MM.1S (cell line): ENCODE measurements around the gene KLHL21.
A peak's percentile ranks its signal among the peaks of the same experiment; 100 is the strongest.
"Not testable (repeated sequence)": the region's sequence is repeated elsewhere in the genome, so short reads cannot be mapped to it uniquely, and the experiment has no call there.

Source experiments
- DNase-seq: peaks from one replicate; pipeline ENCODE4 v3.0.0-alpha.2; 2015
- H2AFZ ChIP-seq: fragments of 300-600 bp; sonication (generic); 2 replicates; pipeline ENCODE4 v1.6.0; 2016; ENCODE audit warnings: antibody characterized with exemption, low read length
- H3F3A ChIP-seq: fragments of 300-600 bp; sonication (generic); 2 replicates; pipeline ENCODE4 v1.6.1; 2016; ENCODE audit warnings: mild to moderate bottlenecking, antibody characterized with exemption, low read length, moderate library complexity, mixed read lengths; ENCODE audit not compliant: insufficient read depth
- H3K27ac ChIP-seq: fragments of 300-600 bp; sonication (generic); 2 replicates; pipeline ENCODE4 v1.5.1; 2016; ENCODE audit warnings: mild to moderate bottlenecking, low read length
- H3K27me3 ChIP-seq: fragments of 300-600 bp; sonication (generic); replicated peaks from 2 replicates; pipeline ENCODE4 v1.6.0; 2016; ENCODE audit warnings: low read length; ENCODE audit not compliant: insufficient read depth
- H3K36me3 ChIP-seq: fragments of 300-600 bp; sonication (generic); replicated peaks from 2 replicates; pipeline ENCODE4 v1.6.1; 2016; ENCODE audit warnings: mild to moderate bottlenecking, low read length, mixed read lengths; ENCODE audit not compliant: insufficient read depth
- H3K4me1 ChIP-seq: fragments of 300-600 bp; sonication (generic); 2 replicates; pipeline ENCODE4 v1.6.1; 2016; ENCODE audit warnings: low read length, mixed read lengths
- H3K4me2 ChIP-seq: fragments of 300-600 bp; sonication (generic); 2 replicates; pipeline ENCODE4 v1.6.0; 2016; ENCODE audit warnings: low read depth, low read length
- H3K4me3 ChIP-seq: fragments of 300-600 bp; sonication (generic); 2 replicates; pipeline ENCODE4 v1.5.1; 2016; ENCODE audit warnings: low read length, mixed read lengths
- H3K79me2 ChIP-seq: fragments of 300-600 bp; sonication (generic); 2 replicates; pipeline ENCODE4 v1.6.1; 2016; ENCODE audit warnings: mixed run types, low read length, mixed read lengths
- H3K9ac ChIP-seq: fragments of 300-600 bp; sonication (generic); 2 replicates; pipeline ENCODE4 v1.6.1; 2016; ENCODE audit warnings: low read length, mixed read lengths
- H3K9me2 ChIP-seq: fragments of 300-600 bp; sonication (generic); replicated peaks from 2 replicates; pipeline ENCODE4 v1.6.1; 2016; ENCODE audit warnings: mild to moderate bottlenecking, low read length, mixed read lengths; ENCODE audit not compliant: insufficient read depth
- H3K9me3 ChIP-seq: fragments of 300-600 bp; sonication (generic); replicated peaks from 2 replicates; pipeline ENCODE4 v1.6.1; 2016; ENCODE audit warnings: mild to moderate bottlenecking, low read length, mixed read lengths; ENCODE audit not compliant: insufficient read depth
- H4K20me1 ChIP-seq: fragments of 300-600 bp; sonication (generic); 2 replicates; pipeline ENCODE4 v1.6.1; 2016; ENCODE audit warnings: mild to moderate bottlenecking, low read length, moderate library complexity, mixed read lengths; ENCODE audit not compliant: insufficient read depth
- EZH2 ChIP-seq: fragments of 300-600 bp; sonication (generic); optimal IDR thresholded peaks from 2 replicates; pipeline ENCODE3; 2017; ENCODE audit warnings: low read depth, mild to moderate bottlenecking, antibody characterized with exemption, low read length, mixed read lengths
- EZH2phosphoT487 ChIP-seq: fragments of 300-600 bp; sonication (generic); IDR thresholded peaks from 2 replicates; pipeline ENCODE4 v1.6.1; 2018; ENCODE audit warnings: antibody characterized with exemption, low read length
- TF ChIP-seq, protein P1 (sequence below): fragments of 300-600 bp; sonication (generic); IDR thresholded peaks from 2 replicates; pipeline ENCODE4 v1.5.1; 2016; ENCODE audit warnings: antibody characterized with exemption, low read length, mixed read lengths

KLHL21 gene

DNA sequence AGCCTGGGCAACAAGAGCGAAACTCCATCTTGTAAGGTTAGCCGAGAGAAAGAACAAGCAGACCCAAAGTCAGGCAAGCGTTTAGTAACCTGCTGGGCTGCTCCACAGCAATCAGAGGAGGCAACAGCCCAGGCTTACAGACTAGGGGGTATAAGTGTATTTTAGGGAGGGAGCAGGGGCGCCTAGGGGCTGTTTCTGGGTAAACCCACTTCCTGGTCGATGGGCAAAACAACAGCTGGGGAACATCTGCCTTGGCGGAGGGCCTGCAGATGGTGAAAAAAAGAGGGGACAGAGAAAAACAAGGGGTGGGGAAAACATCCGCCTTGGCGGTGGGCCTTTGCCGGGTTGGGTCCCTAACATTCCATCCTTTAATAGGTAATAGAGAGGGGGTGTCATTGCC, 42.4 kb downstream of the KLHL21 start:
- H3K36me3 ChIP-seq = no peaks in the 10 kb centered on the region
- no peaks in the 10 kb centered on the region for H3K79me2 ChIP-seq
- H3K27ac ChIP-seq = no peak overlapping the region
- H3K4me3 ChIP-seq = no peak overlapping the region
- TF ChIP-seq, protein P1, sequence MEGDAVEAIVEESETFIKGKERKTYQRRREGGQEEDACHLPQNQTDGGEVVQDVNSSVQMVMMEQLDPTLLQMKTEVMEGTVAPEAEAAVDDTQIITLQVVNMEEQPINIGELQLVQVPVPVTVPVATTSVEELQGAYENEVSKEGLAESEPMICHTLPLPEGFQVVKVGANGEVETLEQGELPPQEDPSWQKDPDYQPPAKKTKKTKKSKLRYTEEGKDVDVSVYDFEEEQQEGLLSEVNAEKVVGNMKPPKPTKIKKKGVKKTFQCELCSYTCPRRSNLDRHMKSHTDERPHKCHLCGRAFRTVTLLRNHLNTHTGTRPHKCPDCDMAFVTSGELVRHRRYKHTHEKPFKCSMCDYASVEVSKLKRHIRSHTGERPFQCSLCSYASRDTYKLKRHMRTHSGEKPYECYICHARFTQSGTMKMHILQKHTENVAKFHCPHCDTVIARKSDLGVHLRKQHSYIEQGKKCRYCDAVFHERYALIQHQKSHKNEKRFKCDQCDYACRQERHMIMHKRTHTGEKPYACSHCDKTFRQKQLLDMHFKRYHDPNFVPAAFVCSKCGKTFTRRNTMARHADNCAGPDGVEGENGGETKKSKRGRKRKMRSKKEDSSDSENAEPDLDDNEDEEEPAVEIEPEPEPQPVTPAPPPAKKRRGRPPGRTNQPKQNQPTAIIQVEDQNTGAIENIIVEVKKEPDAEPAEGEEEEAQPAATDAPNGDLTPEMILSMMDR = no peak
- no peak for TF ChIP-seq EZH2phosphoT487
- H4K20me1 ChIP-seq = no peaks in the 10 kb centered on the region
- no peaks in the 10 kb centered on the region for H3K9me2 ChIP-seq
- DNase-seq = no peak
- 0 out of 2 replicates have a peak, but pooled peaks cover under 1% of the 10 kb centered on the region for H3K4me1 ChIP-seq
- no peak overlapping the region for H3K9ac ChIP-seq
- H3K4me2 ChIP-seq = no peak overlapping the region
- H3K9me3 ChIP-seq = no peaks in the 10 kb centered on the region
- H2AFZ ChIP-seq = no peak overlapping the region
- H3K27me3 ChIP-seq = peaks cover 29% of the 10 kb centered on the region
- no peaks in the 10 kb centered on the region; the same call in 1 of the 2 replicates for H3F3A ChIP-seq

DNA sequence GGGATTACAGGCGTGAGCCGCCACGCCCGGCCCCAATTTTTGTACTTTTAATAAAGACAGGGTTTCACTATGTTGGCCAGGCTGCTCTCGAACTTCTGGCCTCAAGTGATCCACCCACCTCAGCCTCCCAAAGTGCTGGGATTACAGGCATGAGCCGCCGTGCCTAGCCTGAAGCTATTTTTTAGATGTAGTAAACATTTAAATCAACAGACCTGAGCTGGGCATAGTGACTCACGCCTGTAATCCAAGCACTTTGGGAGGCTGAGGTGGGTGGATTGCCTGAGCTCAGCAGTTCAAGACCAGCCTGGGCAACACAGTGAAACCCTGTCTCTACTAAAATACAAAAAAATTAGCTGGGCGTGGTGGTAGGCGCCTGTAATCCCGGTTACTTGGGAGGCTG, 43.5 kb downstream of the KLHL21 start:
- not testable (repeated sequence) for H3K79me2 ChIP-seq, H3K9me2 ChIP-seq, H4K20me1 ChIP-seq, H3K4me3 ChIP-seq, H2AFZ ChIP-seq, H3K36me3 ChIP-seq, DNase-seq, H3K9ac ChIP-seq, H3K4me2 ChIP-seq, H3K27ac ChIP-seq, H3F3A ChIP-seq, H3K9me3 ChIP-seq, H3K4me1 ChIP-seq
- peaks cover 18% of the 10 kb centered on the region for H3K27me3 ChIP-seq

GRCh38 chr1:6557597-6557996, 45.1 kb downstream of the KLHL21 start:
- TF ChIP-seq EZH2phosphoT487 (no peak), EZH2 (no peak)
- TF ChIP-seq, protein P1 = no peak
- Histone ChIP-seq H3K9me2 (no peaks in the 10 kb centered on the region), H3F3A (no peaks in the 10 kb centered on the region; the same call in 1 of the 2 replicates), H3K36me3 (no peaks in the 10 kb centered on the region), H3K9ac (no peak overlapping the region), H3K79me2 (peaks cover 17% of the 10 kb centered on the region), H2AFZ (no peak overlapping the region), H3K9me3 (no peaks in the 10 kb centered on the region), H3K4me3 (no peak overlapping the region), H3K27me3 (peaks cover 2% of the 10 kb centered on the region; the same call in 1 of the 2 replicates), H4K20me1 (no peaks in the 10 kb centered on the region), H3K27ac (no peak overlapping the region), H3K4me1 (peaks cover 8% of the 10 kb centered on the region; the same call in 1 of the 2 replicates), H3K4me2 (no peak overlapping the region)
- DNase-seq = no peak

DNA sequence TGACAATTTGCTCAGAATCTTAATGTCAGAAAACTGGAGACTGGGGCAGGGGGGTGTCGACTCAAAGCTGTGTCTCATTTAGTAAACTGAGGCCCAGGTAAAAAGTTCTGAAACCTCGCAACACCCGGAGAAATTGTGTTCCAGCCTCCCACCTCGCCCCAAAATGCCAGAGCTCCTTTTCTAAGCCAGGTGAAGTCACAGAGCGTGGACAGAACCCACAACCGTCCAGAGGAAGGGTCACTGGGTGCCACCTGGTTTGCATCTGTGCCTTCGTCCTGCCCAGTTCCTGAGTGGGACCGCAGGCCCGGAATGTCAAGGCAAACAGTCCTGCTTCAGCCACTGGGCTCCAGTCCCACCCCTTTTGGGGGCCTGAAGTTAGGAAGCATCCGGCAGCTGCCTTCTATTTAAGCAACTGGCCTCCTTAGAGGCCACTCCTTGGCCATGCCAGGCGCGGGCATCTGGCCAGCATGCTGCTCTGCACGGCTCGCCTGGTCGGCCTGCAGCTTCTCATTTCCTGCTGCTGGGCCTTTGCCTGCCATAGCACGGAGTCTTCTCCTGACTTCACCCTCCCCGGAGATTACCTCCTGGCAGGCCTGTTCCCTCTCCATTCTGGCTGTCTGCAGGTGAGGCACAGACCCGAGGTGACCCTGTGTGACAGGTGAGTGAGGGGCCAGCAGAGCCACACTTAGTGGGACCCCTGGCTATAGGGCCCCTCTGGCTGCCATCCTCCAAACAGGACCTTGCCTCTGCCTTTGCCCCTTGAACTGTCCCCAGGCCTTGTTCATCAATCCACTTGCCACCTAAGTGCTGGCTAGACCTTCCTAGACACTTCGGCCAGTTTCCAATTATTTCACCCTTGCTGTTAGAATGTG, 47.5 kb downstream of the KLHL21 start, which contains the start of gene TAS1R1:
TAS1R1 (plus strand) TSS at position 401 of the 872 bp plus-strand sequence; CDS start at position 468, 67 bp downstream.
- Histone ChIP-seq H3K4me1 (peaks cover 8% of the 10 kb centered on the region; the same call in 1 of the 2 replicates), H3F3A (no peaks in the 10 kb centered on the region; the same call in 1 of the 2 replicates), H4K20me1 (no peaks in the 10 kb centered on the region), H3K36me3 (no peaks in the 10 kb centered on the region), H3K9me2 (no peaks in the 10 kb centered on the region), H3K4me3 (peak within 1 kb of the TSS; percentile 95), H3K27ac (no peak within 1 kb of the TSS), H3K9me3 (no peaks in the 10 kb centered on the region), H3K4me2 (peak within 1 kb of the TSS; percentile 92), H3K27me3 (no peaks in the 10 kb centered on the region), H2AFZ (peak within 1 kb of the TSS; percentile 97), H3K9ac (peak within 1 kb of the TSS; percentile 94), H3K79me2 (peaks cover 32% of the 10 kb centered on the region)
- TF ChIP-seq EZH2phosphoT487 = no peak
- no peak for TF ChIP-seq EZH2
- TF ChIP-seq, protein P1 = no peak
- DNase-seq = no peak
